K562 (cell line): Measurements from ENCODE around the gene PARD3B.

Source experiments
- BRD4 ChIP-seq: fragments of 200-600 bp; sonication (generic); IDR thresholded peaks from 2 replicates; pipeline ENCODE4 v1.6.1; 2017; ENCODE audit warnings: inconsistent platforms
- JUNB ChIP-seq: fragments of 450-650 bp; formaldehyde crosslinking; conservative IDR thresholded peaks from 2 replicates; pipeline ENCODE4 v1.4.0; 2020; ENCODE audit warnings: mild to moderate bottlenecking
- SNAPC5 ChIP-seq: fragments of 250-450 bp; sonication (Bioruptor Pico); IDR thresholded peaks from 2 replicates; pipeline ENCODE4 v1.8.0; 2021; ENCODE audit warnings: moderate library complexity, mild to moderate bottlenecking, inconsistent platforms
- ZNF707 ChIP-seq: fragments of 250-450 bp; sonication (Bioruptor Pico); conservative IDR thresholded peaks from 2 replicates; pipeline ENCODE4 v1.8.0; 2022; ENCODE audit warnings: inconsistent platforms, mild to moderate bottlenecking, moderate library complexity

GRCh38 chr2:205066081-205066480 is 520.8 kb downstream of the PARD3B start:
- TF ChIP-seq JUNB (no peak), BRD4 (no peak), ZNF707 (CRISPR knock-in tag) (no peak), SNAPC5 (no peak)
